ENCODE measurements around the gene CCDC12.

The CCDC12 gene

GRCh38 chr3:46893146-46893748 is 83.3 kb downstream of the CCDC12 start:
- no peaks in the 10 kb centered on the region for H3K9me3 ChIP-seq
- TF ChIP-seq, protein P1, sequence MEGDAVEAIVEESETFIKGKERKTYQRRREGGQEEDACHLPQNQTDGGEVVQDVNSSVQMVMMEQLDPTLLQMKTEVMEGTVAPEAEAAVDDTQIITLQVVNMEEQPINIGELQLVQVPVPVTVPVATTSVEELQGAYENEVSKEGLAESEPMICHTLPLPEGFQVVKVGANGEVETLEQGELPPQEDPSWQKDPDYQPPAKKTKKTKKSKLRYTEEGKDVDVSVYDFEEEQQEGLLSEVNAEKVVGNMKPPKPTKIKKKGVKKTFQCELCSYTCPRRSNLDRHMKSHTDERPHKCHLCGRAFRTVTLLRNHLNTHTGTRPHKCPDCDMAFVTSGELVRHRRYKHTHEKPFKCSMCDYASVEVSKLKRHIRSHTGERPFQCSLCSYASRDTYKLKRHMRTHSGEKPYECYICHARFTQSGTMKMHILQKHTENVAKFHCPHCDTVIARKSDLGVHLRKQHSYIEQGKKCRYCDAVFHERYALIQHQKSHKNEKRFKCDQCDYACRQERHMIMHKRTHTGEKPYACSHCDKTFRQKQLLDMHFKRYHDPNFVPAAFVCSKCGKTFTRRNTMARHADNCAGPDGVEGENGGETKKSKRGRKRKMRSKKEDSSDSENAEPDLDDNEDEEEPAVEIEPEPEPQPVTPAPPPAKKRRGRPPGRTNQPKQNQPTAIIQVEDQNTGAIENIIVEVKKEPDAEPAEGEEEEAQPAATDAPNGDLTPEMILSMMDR (IDR thresholded peaks at IDR 0.05): no peak
- H3K4me3 ChIP-seq: peak overlapping the region; percentile 39 to 51
- peaks cover 0 to 47% (median 34%) of the 10 kb centered on the region in 4 donors for H3K4me1 ChIP-seq
- intact Hi-C loops (cut with DNase I; ENCODE audit: low total_unique reads): no loop called here
- H3K27me3 ChIP-seq: no peaks in the 10 kb centered on the region
- no peaks in the 10 kb centered on the region for H3K36me3 ChIP-seq
- DNase-seq: peak in 1 of 2 donors; percentile 83
- H3K27ac ChIP-seq: peak overlapping the region; percentile 72 to 77

DNA sequence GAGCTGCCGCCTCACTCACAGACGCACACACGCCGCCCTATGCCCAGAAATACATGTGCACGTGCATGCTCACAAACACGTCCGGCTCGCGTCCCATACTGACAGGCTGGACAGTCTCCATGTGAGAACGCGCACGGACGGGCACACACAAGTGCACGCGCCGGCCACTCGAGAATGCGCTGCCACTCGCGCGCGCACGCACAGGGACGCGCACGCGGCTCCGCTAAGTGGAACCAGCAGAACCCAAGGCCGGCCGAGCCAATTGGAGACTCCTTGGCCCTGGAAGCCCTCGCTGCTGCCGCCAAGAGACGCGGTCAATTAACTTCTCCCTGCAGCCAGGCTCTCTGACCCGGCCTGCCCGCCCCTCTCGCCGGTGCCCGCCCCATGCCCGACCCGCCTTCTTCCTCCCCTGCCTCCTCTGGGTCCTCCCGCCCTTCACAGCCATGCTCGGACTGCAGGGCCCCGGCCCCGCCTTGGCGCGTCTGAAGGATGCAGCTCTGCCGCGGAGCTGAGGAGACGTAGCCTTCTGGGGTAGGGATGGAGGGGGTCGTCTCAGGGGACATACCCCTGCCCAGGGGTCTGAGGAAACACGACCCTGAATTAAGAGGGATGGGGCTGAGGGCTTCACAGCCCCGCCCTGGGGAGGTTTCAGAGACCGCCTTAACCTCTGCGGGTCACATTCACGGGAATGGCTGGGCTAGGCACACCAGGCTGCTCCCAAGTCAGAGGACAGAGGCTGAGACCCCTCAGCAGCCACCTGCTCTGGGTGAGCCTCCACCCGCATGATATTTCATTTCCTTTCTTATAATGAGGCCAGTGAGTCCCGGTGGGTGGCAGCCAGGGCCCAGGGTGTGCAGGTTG is 84.0 kb downstream of the CCDC12 start:
- intact Hi-C loops (cut with DNase I; ENCODE audit: low total_unique reads): no loop called here
- TF ChIP-seq, protein P1 (IDR thresholded peaks at IDR 0.05): no peak
- H3K27me3 ChIP-seq: no peaks in the 10 kb centered on the region
- no peaks in the 10 kb centered on the region for H3K9me3 ChIP-seq
- H3K36me3 ChIP-seq: no peaks in the 10 kb centered on the region
- H3K4me1 ChIP-seq: peaks cover 0 to 42% (median 31%) of the 10 kb centered on the region in 4 donors
- peak; percentile 87 to 95 for DNase-seq
- H3K27ac ChIP-seq: peak overlapping the region; percentile 72 to 77
- peak overlapping the region; percentile 39 to 51 for H3K4me3 ChIP-seq

DNA sequence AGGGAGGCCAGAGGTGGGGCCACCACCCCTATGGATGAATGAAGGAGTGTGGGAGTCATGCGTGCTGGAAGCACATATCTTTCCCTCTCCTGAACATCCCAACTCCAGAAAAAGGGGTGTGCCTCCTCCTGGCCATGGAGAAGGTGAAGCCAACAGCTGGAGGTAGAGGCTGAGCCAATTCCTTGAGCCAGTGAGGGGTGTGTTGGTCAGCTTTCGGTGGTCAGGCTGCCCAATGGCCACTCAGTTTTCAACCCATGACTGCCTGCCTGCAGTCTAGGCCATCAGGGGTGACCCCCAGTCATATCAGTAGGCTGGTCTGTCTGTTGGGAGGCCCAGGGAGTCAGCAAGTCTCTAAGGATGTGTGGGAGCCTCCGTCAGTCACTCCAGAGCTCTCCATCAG is 85.4 kb downstream of the CCDC12 start:
- no peak for DNase-seq
- Histone ChIP-seq H3K27ac (peak overlapping the region; percentile 72 to 77), H3K27me3 (no peaks in the 10 kb centered on the region), H3K36me3 (no peaks in the 10 kb centered on the region), H3K4me1 (peaks cover 0 to 42% (median 31%) of the 10 kb centered on the region in 4 donors), H3K9me3 (no peaks in the 10 kb centered on the region), H3K4me3 (no peak overlapping the region)
- TF ChIP-seq, protein P1 (IDR thresholded peaks at IDR 0.05): no peak
- intact Hi-C loops (cut with DNase I; ENCODE audit: low total_unique reads): no loop called here

DNA sequence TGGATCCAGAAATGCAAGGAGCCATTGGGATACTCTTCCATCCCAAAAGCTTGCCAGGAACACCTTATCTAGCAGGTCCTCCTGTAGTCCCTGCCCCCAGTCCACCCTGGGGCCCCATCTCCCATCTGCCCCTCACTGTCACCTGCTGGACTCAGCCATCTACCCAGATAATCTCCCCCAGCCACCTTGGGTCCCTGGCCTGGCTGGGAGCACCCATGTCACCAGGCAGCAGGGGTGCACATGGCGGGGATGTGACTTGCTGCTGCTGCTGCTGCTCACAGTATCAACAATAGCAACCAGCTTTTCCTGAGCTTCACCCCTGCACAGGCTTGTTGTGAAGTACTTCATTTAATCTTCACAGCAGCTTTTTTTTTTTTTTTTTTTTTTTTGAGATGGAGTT is 86.4 kb downstream of the CCDC12 start:
- Histone ChIP-seq H3K27me3 (no peaks in the 10 kb centered on the region), H3K4me3 (no peak overlapping the region), H3K4me1 (peaks cover 0 to 42% (median 31%) of the 10 kb centered on the region in 4 donors), H3K27ac (no peak overlapping the region), H3K9me3 (no peaks in the 10 kb centered on the region), H3K36me3 (no peaks in the 10 kb centered on the region)
- no peak for DNase-seq
- intact Hi-C loops (cut with DNase I; ENCODE audit: low total_unique reads): no loop called here
- TF ChIP-seq, protein P1 (IDR thresholded peaks at IDR 0.05): no peak

DNA sequence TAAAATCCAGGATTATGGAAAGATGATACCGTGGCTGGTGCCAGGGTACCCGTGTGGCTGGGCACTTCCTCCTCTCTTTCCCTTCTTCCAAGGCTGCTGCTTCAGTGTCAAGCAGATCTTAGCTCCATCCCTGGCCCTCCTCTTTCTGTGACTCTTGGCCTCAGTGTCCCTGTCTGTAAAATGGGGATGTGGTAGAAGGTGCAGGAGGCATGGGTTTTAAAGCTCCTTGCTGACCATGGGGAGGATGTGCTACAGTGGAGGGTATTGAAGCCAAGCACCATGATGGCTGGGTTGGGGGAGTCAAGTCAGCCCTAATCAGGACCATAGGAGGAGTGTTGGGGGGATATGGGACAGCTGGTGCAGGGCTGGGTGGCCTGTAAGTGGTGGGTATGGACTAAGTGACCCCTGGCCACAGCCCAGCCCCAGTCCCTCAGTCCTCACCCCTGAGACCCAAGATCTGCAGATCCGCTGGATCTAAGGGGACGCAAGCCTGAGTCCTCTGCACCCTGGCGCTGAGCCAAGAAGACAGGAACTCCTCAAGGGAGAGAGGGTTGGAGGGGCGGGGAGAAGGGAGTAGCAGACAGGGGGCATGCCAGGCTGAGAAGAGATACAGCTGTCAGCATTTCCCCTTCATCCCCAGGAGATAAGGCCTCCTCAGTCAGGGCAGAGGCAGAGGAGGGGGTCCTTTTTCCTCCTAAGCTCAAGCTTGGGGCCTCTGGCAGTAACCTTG is 87.0 kb downstream of the CCDC12 start:
- Histone ChIP-seq H3K4me3 (no peak overlapping the region), H3K27me3 (no peaks in the 10 kb centered on the region), H3K4me1 (peaks cover 0 to 47% (median 35%) of the 10 kb centered on the region in 4 donors), H3K27ac (peak overlapping the region in 1 of 2 donors; percentile 30), H3K36me3 (no peaks in the 10 kb centered on the region), H3K9me3 (no peaks in the 10 kb centered on the region)
- intact Hi-C loops (cut with DNase I; ENCODE audit: low total_unique reads): no loop called here
- TF ChIP-seq, protein P1 (IDR thresholded peaks at IDR 0.05): no peak
- no peak for DNase-seq

Measured in tibial artery (tissue), 4 donors.